ENCODE data around the gene HSBP1L1.

Gene HSBP1L1

DNA sequence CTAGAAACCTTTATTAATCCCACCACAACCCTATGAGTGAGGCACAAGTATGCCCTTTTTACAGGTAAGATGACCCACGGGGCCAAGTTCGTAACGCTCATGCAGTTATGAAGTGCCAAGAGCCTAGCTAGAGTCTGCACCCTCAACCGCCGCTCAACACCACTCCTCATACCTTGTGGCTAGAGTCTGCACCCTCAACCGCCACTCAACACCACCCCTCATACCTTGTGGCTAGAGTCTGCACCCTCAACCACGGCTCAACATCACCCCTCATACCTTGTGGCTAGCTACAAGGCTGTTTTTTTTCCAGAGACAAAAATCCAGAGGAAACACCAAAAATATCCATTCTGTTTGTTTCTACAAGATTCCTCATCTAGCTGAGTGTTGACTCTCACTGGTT lies 19.4 kb downstream of the HSBP1L1 start:
- Histone ChIP-seq H3K9me3 (ENCODE audit: severe bottlenecking) (no peaks in the 10 kb centered on the region), H3K27ac (ENCODE audit: poor library complexity, severe bottlenecking) (no peak overlapping the region), H3K4me3 (ENCODE audit: severe bottlenecking) (no peak overlapping the region), H3K4me1 (ENCODE audit: insufficient read depth, poor library complexity, severe bottlenecking) (peaks cover 4% of the 10 kb centered on the region), H3K36me3 (ENCODE audit: low read depth) (peaks cover 69% of the 10 kb centered on the region), H3K27me3 (ENCODE audit: insufficient read depth, poor library complexity, severe bottlenecking) (no peaks in the 10 kb centered on the region)
- DNase-seq (ENCODE audit: low spot score) (no peak), ATAC-seq (ENCODE audit: low read depth) (no peak)
- TF ChIP-seq, protein P1, sequence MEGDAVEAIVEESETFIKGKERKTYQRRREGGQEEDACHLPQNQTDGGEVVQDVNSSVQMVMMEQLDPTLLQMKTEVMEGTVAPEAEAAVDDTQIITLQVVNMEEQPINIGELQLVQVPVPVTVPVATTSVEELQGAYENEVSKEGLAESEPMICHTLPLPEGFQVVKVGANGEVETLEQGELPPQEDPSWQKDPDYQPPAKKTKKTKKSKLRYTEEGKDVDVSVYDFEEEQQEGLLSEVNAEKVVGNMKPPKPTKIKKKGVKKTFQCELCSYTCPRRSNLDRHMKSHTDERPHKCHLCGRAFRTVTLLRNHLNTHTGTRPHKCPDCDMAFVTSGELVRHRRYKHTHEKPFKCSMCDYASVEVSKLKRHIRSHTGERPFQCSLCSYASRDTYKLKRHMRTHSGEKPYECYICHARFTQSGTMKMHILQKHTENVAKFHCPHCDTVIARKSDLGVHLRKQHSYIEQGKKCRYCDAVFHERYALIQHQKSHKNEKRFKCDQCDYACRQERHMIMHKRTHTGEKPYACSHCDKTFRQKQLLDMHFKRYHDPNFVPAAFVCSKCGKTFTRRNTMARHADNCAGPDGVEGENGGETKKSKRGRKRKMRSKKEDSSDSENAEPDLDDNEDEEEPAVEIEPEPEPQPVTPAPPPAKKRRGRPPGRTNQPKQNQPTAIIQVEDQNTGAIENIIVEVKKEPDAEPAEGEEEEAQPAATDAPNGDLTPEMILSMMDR (IDR thresholded peaks at IDR 0.05; ENCODE audit: poor library complexity, severe bottlenecking), result no peak

DNA sequence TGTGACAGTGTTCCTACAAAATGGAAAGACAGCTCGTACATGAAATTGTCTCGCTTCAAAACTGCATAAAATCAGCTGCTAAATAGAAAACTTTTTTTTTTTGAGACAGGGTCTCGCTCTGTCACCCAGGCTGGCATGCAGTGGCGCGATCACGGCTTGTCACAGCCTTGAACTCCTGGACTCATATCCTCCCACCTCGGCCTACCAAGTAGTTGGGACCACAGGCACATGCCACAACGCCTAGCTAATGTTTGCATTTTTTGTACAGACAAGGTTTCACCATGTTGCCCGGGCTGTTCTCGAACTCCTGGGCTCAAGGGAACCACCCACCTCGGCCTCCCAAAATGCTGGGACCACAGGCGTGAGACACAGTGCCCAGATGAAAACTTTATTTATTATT lies 20.7 kb downstream of the HSBP1L1 start:
- Histone ChIP-seq H3K4me3 (ENCODE audit: severe bottlenecking) (no peak overlapping the region), H3K27ac (ENCODE audit: poor library complexity, severe bottlenecking) (no peak overlapping the region), H3K4me1 (ENCODE audit: insufficient read depth, poor library complexity, severe bottlenecking) (peaks cover 4% of the 10 kb centered on the region), H3K36me3 (ENCODE audit: low read depth) (peaks cover 55% of the 10 kb centered on the region), H3K27me3 (ENCODE audit: insufficient read depth, poor library complexity, severe bottlenecking) (no peaks in the 10 kb centered on the region), H3K9me3 (ENCODE audit: severe bottlenecking) (no peaks in the 10 kb centered on the region)
- TF ChIP-seq, protein P1 (IDR thresholded peaks at IDR 0.05; ENCODE audit: poor library complexity, severe bottlenecking), result no peak
- DNase-seq (ENCODE audit: low spot score) (no peak), ATAC-seq (ENCODE audit: low read depth) (no peak)

DNA sequence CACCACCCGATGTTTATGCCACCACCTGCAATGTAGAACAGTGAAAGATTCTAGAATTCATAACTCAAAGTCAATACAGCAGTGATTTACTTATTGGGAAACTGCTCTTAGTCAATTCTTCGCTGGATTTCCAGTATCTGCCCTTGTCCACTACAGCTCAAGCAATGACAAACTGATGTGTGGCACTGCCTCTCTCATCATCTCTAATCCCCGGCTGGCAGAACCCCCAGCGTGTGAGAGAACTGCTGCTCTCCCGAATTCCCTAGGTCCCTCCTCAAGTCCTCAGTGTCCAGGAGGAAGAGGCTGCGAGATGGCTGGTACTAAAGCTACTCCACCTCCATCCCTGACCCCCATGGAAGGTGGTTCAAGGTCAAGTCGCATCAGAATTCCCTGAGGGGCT lies 22.3 kb downstream of the HSBP1L1 start:
- Histone ChIP-seq H3K9me3 (ENCODE audit: severe bottlenecking) (no peaks in the 10 kb centered on the region), H3K4me3 (ENCODE audit: severe bottlenecking) (peak overlapping the region; percentile 73), H3K36me3 (ENCODE audit: low read depth) (peaks cover 44% of the 10 kb centered on the region), H3K27me3 (ENCODE audit: insufficient read depth, poor library complexity, severe bottlenecking) (no peaks in the 10 kb centered on the region), H3K4me1 (ENCODE audit: insufficient read depth, poor library complexity, severe bottlenecking) (peaks cover 4% of the 10 kb centered on the region), H3K27ac (ENCODE audit: poor library complexity, severe bottlenecking) (no peak overlapping the region)
- TF ChIP-seq, protein P1 (IDR thresholded peaks at IDR 0.05; ENCODE audit: poor library complexity, severe bottlenecking), result no peak
- no peak for ATAC-seq (ENCODE audit: low read depth)
- DNase-seq (ENCODE audit: low spot score), result no peak

DNA sequence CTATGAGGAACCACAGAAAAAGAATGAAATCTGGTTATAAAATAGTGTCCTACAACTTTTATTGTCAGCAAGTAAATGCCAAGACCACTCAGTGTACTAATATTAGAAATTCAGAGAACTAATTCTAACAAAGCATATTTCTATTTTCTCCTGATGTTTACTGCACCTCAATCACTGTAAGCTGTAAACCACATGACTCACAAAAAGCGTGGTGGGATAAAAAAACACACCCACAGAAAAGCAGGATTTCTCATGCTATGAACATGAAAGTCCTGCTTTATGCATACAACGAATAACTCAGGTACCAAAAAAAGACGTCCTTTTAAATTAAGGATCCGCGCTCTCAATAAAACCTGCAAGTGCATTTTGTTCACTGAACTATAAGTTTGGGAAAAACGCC lies 23.1 kb downstream of the HSBP1L1 start:
- Histone ChIP-seq H3K27me3 (ENCODE audit: insufficient read depth, poor library complexity, severe bottlenecking) (no peaks in the 10 kb centered on the region), H3K9me3 (ENCODE audit: severe bottlenecking) (no peaks in the 10 kb centered on the region), H3K27ac (ENCODE audit: poor library complexity, severe bottlenecking) (peak overlapping the region; percentile 77), H3K4me3 (ENCODE audit: severe bottlenecking) (peak overlapping the region; percentile 73), H3K36me3 (ENCODE audit: low read depth) (peaks cover 41% of the 10 kb centered on the region), H3K4me1 (ENCODE audit: insufficient read depth, poor library complexity, severe bottlenecking) (peaks cover 4% of the 10 kb centered on the region)
- TF ChIP-seq, protein P1 (IDR thresholded peaks at IDR 0.05; ENCODE audit: poor library complexity, severe bottlenecking), result no peak
- DNase-seq (ENCODE audit: low spot score), result no peak
- no peak for ATAC-seq (ENCODE audit: low read depth)

DNA sequence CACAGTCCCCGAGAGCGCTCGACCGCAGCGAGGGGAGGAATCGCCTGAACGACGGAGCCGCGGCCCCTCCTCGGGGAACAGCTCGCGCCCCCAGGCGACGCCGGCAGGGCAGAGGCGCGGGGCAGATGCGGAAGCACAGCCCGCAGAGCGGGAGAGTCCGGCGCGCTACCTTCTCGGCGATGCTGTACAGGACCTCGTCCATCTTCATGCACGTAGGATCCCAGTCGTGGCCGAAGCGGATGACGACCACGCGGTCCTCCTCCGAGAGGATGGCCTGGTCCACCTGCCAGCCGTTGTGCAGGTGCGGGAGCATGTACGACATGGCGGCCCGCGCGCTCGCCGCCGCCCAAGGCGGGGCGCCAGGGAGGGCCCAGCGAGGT lies 23.6 kb downstream of the HSBP1L1 start:
- TF ChIP-seq, protein P1 (IDR thresholded peaks at IDR 0.05; ENCODE audit: poor library complexity, severe bottlenecking), result peak; percentile 24
- ATAC-seq (ENCODE audit: low read depth) (peak; percentile 74), DNase-seq (ENCODE audit: low spot score) (no peak)
- no peaks in the 10 kb centered on the region for H3K27me3 ChIP-seq (ENCODE audit: insufficient read depth, poor library complexity, severe bottlenecking)
- no peaks in the 10 kb centered on the region for H3K9me3 ChIP-seq (ENCODE audit: severe bottlenecking)
- H3K27ac ChIP-seq (ENCODE audit: poor library complexity, severe bottlenecking), result peak overlapping the region; percentile 77
- peaks cover 4% of the 10 kb centered on the region for H3K4me1 ChIP-seq (ENCODE audit: insufficient read depth, poor library complexity, severe bottlenecking)
- peaks cover 36% of the 10 kb centered on the region for H3K36me3 ChIP-seq (ENCODE audit: low read depth)
- peak overlapping the region; percentile 73 for H3K4me3 ChIP-seq (ENCODE audit: severe bottlenecking)

All from RWPE2 (cell line).